GM19438 (cell line): Measurements from ENCODE around the gene WASHC2C.
"Not testable (repeated sequence)": the region's sequence is repeated elsewhere in the genome, so short reads cannot be mapped to it uniquely, and the experiment has no call there.

ENCODE experiments used
- ATAC-seq: cut with Tn5 transposase; IDR thresholded peaks from one replicate; pipeline ENCODE4 v1.9.1; 2021; ENCODE audit warnings: low read depth; ENCODE audit not compliant: unreplicated experiment

WASHC2C gene, protein sequence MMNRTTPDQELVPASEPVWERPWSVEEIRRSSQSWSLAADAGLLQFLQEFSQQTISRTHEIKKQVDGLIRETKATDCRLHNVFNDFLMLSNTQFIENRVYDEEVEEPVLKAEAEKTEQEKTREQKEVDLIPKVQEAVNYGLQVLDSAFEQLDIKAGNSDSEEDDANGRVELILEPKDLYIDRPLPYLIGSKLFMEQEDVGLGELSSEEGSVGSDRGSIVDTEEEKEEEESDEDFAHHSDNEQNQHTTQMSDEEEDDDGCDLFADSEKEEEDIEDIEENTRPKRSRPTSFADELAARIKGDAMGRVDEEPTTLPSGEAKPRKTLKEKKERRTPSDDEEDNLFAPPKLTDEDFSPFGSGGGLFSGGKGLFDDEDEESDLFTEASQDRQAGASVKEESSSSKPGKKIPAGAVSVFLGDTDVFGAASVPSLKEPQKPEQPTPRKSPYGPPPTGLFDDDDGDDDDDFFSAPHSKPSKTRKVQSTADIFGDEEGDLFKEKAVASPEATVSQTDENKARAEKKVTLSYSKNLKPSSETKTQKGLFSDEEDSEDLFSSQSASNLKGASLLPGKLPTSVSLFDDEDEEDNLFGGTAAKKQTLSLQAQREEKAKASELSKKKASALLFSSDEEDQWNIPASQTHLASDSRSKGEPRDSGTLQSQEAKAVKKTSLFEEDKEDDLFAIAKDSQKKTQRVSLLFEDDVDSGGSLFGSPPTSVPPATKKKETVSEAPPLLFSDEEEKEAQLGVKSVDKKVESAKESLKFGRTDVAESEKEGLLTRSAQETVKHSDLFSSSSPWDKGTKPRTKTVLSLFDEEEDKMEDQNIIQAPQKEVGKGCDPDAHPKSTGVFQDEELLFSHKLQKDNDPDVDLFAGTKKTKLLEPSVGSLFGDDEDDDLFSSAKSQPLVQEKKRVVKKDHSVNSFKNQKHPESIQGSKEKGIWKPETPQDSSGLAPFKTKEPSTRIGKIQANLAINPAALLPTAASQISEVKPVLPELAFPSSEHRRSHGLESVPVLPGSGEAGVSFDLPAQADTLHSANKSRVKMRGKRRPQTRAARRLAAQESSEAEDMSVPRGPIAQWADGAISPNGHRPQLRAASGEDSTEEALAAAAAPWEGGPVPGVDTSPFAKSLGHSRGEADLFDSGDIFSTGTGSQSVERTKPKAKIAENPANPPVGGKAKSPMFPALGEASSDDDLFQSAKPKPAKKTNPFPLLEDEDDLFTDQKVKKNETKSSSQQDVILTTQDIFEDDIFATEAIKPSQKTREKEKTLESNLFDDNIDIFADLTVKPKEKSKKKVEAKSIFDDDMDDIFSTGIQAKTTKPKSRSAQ (N-terminal part only)

DNA sequence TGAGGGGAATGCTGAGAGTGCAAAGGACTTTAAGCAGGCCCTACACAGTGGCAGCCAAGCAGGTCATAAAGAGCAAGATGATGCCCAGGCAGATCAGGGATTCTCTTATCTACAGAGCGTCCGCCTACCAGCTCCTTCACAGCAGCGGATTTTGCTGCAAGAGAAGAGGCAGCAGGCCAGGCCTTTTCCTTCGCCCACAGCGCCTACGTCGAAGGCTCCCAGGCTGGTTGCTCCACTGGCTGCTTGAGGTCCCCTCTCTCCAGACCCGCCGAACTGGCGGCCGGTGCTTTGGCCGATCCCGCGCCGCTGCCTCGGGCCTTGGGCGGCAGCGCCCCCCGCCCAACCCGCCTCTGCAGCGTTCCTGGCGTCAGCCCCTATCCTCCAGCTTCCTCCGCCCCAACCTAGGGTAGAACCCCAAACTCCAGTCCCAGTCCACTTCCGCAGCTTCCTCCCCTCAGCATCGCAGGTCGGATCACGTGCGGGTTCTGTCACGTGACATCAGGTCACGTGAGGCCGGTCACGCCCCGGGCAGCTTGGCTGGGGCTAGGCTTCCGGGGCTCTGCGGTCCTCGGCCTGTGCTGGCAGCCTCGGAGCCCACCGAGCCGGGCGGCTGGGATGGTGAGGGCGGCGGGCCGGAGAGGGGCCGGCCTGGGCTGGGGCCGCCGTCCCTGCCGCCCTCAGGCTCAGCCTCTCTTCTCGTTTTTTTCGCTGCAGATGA, at the start of gene WASHC2C:
Gene WASHC2C, plus strand, starts transcription at position 564 of the 718 bp plus-strand sequence. Its CDS starts 52 bp downstream, at position 616.
- peak; percentile 86 for ATAC-seq

DNA sequence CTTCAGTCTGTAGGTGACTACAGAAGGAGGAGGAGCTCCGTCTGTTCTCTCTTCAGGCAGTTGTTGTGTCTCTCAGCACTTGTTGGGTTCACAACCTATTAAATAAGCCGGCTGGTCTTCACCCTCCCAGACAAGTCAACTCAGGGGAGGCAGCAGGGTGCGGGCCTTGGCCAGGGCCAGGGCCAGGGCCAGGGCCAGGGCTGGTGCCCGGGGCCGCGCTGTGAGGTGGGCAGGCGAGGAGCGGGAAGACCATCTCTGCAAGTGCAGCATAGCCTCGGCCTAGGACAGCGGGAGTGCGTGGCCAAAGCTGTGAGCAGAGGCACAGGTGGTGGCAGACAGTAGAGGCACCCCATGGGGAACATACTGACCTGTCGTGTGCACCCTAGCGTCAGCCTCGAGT, 48.6 kb upstream of the WASHC2C start:
- ATAC-seq = not testable (repeated sequence)

DNA sequence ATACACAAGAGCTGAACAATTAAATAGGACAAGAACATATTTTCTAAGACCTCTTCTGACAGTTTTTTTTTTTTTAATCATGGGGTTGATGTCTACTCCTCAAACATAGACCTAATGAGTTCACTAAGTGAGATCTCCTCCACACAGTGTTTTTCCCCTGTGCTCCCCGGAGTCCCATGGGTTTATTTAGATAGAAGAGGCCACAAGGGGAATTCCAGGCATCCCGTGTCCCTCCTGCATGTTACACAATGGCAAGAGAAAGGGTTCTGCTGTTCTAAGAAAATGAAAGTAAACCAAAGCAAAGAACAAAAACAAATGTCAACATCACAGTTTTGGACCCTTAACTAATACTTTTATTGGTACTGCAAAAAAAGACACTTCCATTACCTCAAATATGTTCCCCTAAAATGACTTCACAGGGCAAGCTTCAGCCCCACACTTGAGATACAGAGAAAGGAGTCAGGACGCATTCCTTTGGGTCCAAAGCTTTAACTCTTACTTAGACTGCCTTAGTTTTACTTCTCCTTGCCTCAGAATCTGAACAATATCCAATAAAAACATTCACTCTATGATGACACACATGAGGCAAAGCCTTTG, 16.8 kb upstream of the WASHC2C start:
- ATAC-seq = peak; percentile 86

DNA sequence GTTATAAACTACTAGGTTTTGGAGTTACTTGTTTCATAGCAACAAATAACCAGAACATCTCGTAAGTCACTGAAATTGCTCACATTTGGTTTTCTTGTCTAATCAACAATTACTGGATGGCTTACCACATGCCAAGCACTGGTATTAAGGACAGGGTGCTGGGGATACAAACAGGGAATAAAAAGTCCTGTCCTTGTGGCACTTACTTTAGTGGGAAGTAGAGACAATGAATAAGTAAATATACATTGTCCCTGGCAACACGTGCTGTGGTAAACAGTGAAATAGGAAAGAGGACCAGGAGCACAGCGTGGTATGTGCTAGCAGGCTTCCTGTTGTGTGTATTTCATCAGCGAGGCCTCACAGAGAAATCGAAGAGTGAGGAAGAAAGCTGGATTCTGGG, 15.8 kb upstream of the WASHC2C start:
- not testable (repeated sequence) for ATAC-seq

DNA sequence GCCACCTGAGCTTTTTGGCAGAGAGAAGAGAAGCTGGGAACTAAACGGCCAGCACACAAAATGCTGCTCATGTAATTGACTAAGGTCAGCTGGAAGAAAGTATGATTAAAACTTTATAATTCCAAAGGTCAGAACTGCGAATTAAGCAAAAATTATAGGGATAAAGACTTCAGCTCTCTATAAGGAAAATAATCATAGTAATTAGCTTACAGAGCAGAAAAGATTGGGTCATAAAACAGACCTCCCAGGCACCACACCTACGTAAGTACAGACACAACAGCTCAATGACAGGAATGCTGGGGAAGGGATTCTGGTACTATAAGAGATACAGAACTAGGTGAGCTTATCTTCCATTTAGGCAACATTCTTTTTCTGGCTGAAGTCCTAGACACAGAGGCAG, 10.0 kb upstream of the WASHC2C start:
- not testable (repeated sequence) for ATAC-seq

DNA sequence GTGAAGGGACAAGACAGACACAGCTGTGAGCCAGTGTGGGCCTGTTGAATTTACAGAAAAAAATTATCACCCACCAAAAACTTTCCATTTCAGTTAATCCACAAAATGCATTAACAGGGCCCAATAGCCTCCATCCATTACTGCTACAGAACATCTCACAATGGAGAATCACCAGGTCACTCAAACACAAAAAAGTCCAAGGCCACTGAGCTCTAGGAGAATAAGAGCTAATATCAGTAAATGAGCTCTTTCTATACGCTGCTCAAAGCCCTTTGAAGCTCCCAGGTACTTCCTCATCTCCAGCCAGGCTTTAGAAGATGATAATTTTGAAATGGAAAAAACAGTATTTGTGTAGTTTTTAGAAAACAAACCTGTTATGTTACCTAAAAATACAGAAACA, 9.4 kb upstream of the WASHC2C start:
- not testable (repeated sequence) for ATAC-seq

DNA sequence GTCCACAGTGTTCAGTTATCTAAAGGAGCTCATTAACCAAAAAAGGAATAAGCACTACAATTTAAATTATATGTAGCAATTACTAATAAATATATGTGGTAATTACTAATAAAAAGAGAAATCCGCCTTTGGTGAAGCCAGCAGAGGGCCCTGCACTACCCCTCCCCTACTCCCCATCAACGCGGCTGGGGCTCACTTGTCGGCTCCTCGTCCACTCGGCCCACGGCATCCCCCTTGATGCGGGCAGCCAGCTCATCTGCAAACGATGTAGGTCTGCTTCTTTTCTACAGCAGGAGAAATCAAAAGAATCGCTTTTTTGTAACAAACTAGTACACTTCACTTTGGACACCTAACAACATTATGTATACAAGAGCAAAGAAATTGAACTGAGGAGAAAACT, 5.6 kb upstream of the WASHC2C start:
- ATAC-seq = not testable (repeated sequence)

DNA sequence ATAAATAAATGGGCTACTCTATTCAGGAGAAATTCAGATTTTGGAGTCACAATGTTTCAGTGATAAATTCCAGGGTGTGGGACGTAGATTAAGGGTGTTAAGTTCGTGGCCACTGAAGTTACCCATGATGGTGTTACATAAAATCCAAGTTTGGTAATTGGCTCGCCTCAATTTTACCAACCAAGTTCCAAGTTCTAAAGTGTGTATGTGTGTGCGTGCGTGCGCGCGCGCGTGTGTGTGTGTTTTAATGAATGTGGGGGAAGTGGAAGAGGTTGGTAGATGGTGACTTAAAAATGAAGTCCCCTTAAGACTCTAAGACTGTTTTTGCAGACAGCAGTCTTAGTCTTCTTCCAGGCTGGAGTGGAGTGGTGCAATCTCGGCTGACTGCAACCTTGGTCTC, 3.2 kb upstream of the WASHC2C start:
- ATAC-seq = not testable (repeated sequence)

DNA sequence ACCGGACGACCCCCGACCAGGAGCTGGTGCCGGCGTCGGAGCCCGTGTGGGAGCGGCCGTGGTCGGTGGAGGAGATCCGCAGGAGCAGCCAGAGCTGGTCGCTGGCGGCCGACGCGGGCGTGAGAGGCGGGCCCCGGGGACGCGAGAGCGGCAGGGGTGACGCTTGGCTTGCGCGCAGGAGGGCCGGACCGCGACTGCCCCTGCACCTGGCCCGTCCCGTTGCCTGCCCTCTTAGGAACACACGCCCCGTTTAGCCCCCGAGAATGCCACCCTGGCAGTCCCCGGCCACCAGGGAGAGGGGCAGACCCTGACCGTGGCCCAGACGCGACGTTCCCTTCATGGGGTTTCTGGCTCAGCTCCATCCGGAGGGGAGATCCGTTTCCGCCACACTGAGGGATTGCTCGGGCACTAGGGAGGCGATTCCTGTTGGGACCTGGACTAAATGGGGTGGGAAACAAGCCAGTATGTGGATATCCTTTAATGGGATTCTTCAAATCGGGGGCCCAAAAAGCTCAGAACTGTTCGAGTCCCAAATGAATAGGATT, 427 bp downstream of the WASHC2C start:
- peak; percentile 52 for ATAC-seq

DNA sequence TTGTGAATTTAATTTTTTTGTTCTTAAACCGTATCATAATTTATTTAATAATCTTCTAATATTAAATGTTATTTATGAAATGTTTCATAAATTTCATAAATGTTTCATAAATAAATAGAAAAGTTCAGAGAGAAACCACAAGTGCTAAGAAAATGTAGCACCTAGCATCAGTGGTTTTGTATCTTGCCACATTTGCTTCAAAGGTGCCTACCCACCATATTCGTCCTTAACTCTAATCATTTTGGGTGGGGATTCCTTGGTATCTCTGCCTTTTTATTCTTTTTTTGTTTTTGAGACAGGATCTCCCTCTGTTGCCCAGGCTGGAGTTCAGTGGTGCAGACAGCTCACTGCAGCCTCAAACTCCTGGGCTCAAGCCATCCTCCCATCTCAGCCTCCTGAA, 7.4 kb downstream of the WASHC2C start:
- not testable (repeated sequence) for ATAC-seq

DNA sequence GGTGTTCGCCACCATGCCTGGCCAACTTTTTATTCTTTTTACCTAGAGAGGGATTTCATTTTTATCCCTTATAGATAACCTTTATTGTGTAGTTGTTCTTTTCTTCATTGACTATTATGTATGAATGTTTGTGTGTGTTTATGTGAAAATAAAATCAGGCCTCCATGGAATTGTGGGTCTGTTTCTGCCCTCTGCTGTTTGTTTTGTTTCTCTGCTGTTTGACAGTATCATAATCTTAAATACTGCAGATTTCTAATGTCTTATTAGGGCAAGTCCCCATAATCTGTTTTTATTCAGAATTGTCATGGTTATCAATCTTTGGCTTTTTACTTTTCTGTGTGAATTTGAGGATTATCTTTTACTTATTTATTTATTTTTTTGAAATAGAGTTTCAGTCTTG, 7.8 kb downstream of the WASHC2C start:
- not testable (repeated sequence) for ATAC-seq

DNA sequence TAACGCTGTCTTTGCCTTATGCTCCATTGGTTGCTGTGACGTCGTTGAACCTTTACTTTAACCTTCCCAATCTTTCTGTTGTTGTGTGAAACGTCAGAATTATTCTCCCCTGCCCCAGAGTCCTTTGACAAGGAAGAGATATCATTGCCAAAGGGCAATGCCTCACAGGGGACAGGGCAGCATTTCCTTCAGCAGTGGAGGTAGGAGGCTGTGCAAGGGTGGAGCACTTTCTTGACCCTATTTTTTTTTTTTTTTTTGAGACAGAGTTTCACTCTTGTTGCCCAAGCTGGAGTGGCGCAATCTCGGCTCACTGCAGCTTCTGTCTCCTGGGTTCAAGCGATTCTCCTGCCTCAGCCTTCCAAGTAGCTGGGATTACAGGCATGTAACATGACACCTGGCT, 14.5 kb downstream of the WASHC2C start:
- ATAC-seq = not testable (repeated sequence)

DNA sequence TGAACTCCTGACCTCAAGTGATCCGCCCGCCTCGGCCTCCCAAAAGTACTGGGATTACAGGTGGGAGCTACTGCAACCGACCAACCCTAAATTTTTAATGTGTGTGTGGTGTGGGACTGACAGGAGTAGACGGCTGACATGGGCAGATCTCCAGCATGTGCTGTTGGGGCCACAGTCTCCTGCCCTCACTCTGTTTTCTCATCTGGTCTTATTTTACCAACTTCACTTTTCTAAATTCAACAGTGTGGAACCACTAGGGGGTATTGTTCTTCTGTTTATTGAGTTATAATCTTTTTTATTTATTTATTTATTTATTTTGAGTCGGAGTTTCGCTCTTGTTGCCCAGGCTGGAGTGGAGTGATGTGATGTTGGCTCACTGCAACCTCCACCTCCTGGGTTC, 14.9 kb downstream of the WASHC2C start:
- not testable (repeated sequence) for ATAC-seq

DNA sequence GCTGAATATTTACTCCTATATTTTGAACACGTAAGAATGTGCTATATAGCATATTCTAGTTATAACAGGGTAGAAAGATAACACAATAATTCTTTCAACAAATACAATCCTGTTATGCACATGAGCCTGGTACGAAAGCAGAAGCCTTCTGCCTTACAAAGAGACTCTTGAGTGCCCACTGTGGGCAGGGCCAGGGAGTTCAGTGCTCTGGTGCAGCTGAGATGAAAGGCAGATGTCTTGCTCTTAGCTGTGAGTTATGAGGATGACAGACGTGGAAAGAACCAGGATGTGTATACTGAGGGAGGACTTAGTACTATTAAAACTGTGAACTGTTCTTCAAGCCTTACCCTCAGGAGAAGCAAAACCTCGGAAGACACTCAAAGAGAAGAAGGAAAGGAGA, 24.1 kb downstream of the WASHC2C start:
- ATAC-seq = not testable (repeated sequence)

DNA sequence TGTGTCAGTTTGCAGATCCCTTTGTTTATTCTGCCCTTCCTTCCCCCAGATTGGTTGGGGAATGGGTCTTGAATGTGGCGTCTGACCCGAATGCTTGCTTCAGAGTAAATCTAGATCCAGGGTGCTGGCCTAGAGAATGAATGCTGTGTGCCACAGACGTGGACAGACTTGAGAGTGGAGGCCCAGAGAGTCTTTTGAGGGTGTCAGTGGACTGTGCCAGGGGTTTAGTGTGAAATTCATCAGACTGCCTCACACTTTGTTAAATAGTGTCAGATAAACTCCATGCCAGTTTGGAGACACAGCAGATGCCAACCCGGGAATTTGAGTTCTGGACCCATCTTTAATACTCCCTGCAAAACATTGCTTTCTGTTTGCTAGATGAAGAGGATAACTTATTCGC, 25.1 kb downstream of the WASHC2C start:
- ATAC-seq = not testable (repeated sequence)

DNA sequence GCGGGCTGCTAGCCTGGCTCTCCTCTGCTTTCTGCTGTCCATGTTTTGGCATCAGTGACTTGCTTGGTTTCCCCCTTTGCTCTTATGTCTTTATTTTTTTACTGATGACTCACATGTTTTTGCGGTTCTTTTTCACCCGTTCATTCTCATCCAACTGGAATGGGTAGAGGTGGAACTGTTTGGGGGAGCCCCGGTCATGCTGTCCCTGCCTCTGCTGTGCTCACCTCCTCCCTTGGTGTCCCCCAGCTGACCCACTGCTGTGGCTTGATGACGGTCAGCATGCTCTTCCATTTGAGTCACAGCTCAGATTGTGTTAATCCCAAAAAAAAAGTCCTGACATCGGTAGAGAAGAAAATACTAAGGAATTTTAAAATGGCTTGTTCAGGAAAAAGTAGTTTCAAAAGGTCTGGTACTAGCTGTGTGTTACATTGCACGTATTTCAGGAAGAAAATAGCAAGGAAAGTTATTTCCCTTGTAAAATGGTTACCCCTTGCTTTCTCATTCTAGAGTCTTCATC, 27.0 kb downstream of the WASHC2C start:
- ATAC-seq = not testable (repeated sequence)

DNA sequence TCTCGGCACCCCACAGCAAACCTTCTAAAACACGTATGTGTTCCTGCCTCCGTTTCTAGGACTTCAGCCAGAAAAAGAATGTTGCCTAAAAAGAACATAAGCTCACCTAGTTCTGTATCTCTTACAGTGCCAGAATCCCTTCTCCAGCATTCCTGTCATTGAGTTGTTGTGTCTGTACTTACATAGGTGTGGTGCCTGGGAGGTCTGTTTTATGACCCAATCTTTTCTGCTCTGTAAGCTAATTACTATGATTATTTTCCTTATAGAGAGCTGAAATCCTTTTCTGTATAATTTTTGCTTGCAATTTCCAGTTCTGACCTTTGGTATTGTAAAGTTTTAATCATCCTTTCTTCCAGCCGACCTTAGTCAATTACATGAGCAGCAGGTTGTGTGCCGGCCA, 28.0 kb downstream of the WASHC2C start:
- not testable (repeated sequence) for ATAC-seq

DNA sequence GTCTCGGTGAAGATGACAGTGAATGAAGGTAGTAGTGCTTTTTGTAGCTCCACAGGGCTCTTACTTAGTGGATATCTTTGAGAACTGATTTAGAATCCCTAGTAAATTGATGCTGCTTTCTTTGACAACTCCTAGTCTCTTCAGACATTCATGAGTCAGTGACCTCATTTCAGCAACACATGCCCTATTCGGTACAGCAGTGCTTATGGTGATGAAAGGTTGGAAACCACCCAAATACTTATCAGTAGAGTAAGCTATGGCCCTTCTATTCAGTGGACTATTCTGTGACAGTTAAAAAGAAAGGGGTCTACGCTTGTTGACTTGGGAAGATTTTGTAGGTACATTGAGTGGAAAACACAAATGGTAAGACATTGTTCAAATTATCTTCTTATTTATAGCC, 29.0 kb downstream of the WASHC2C start:
- ATAC-seq = not testable (repeated sequence)
